BLaER1 treated with 17β-estradiol and CSF1 and Interleukin-3, amounts not matched to agents 10 nM and 100 nM (cell line): ENCODE results near the gene RRP12.

Source experiments
- H3K27ac ChIP-seq, 11 experiments: shearing (Covaris generic); formaldehyde crosslinking; 2 replicates each; pipeline ENCODE4 v1.8.1; 2022
- H3K27me3 ChIP-seq, 11 experiments: shearing (Covaris generic); formaldehyde crosslinking; 2 replicates each; pipeline ENCODE4 v1.8.1; 2022
- H3K36me3 ChIP-seq, 11 experiments: shearing (Covaris generic); formaldehyde crosslinking; 2 replicates each; pipeline ENCODE4 v1.8.1; 2022
- H3K4me1 ChIP-seq, 10 experiments: shearing (Covaris generic); formaldehyde crosslinking; 2 replicates each; pipeline ENCODE4 v1.8.1; 2022
- H3K4me2 ChIP-seq, 11 experiments: shearing (Covaris generic); formaldehyde crosslinking; 2 replicates each; pipeline ENCODE4 v1.8.1; 2022
- H3K4me3 ChIP-seq, 10 experiments: shearing (Covaris generic); formaldehyde crosslinking; 2 replicates each; pipeline ENCODE4 v1.8.1; 2022
- H3K9ac ChIP-seq, 11 experiments: shearing (Covaris generic); formaldehyde crosslinking; 2 replicates each; pipeline ENCODE4 v1.8.1; 2022
- H3K9me3 ChIP-seq, 11 experiments: shearing (Covaris generic); formaldehyde crosslinking; replicated peaks in 1 of 11; 2 replicates each; pipeline ENCODE4 v1.8.1; 2022
- H4K20me1 ChIP-seq, 11 experiments: shearing (Covaris generic); formaldehyde crosslinking; 2 replicates each; pipeline ENCODE4 v1.8.1; 2022
- Cebpa-rat ChIP-seq, 11 experiments: shearing (Covaris generic); IDR thresholded peaks; 2 replicates each; pipeline ENCODE4 v1.8.1; 2022

The RRP12 gene

GRCh38 chr10:97367126-97367649, 34.0 kb downstream of the RRP12 start:
- H3K27ac ChIP-seq, result peak overlapping the region; percentile 96 to 100 (median 99)

GRCh38 chr10:97366572-97366971, 34.6 kb downstream of the RRP12 start:
- peaks cover 0 to 6% (median 0%) of the 10 kb centered on the region in 11 experiments; a peak in 1 of 22 replicates for H3K9me3 ChIP-seq
- peak overlapping the region; percentile 96 to 100 (median 99) for H3K27ac ChIP-seq
- no peak for TF ChIP-seq Cebpa-rat (IDR thresholded peaks at IDR 0.05)
- peaks cover 54 to 100% (median 98%) of the 10 kb centered on the region in 10 experiments for H3K4me1 ChIP-seq
- H3K27me3 ChIP-seq, result no peaks in the 10 kb centered on the region
- H4K20me1 ChIP-seq, result no peaks in the 10 kb centered on the region
- peak overlapping the region; percentile 66 to 92 (median 84) for H3K4me2 ChIP-seq
- H3K36me3 ChIP-seq, result peaks cover 49 to 96% (median 93%) of the 10 kb centered on the region in 11 experiments
- peak overlapping the region; percentile 85 to 97 (median 92) for H3K9ac ChIP-seq
- H3K4me3 ChIP-seq, result peak overlapping the region in 4 of 10 experiments; percentile 1 to 15 (median 6); a peak in 6 of 20 replicates

More at GRCh38 chr10:97367126-97367649, 34.0 kb downstream of the RRP12 start:
- peaks cover 57 to 100% (median 98%) of the 10 kb centered on the region in 10 experiments for H3K4me1 ChIP-seq
- no peaks in the 10 kb centered on the region for H4K20me1 ChIP-seq
- peak overlapping the region; percentile 66 to 92 (median 84) for H3K4me2 ChIP-seq
- H3K9me3 ChIP-seq, result peaks cover 0 to 6% (median 0%) of the 10 kb centered on the region in 11 experiments; a peak in 1 of 22 replicates
- TF ChIP-seq Cebpa-rat (IDR thresholded peaks at IDR 0.05), result no peak
- H3K4me3 ChIP-seq, result peak overlapping the region in 4 of 10 experiments; percentile 1 to 21 (median 3); a peak in 5 of 20 replicates
- H3K9ac ChIP-seq, result peak overlapping the region; percentile 85 to 97 (median 92)
- H3K36me3 ChIP-seq, result peaks cover 49 to 96% (median 94%) of the 10 kb centered on the region in 11 experiments
- H3K27me3 ChIP-seq, result no peaks in the 10 kb centered on the region

- no peaks in the 10 kb centered on the region for H3K27me3 ChIP-seq
- H3K4me3 ChIP-seq, result peak overlapping the region in 2 of 10 experiments; percentile 4 to 15; a peak in 4 of 20 replicates
- H3K4me2 ChIP-seq, result peak overlapping the region; percentile 66 to 92 (median 84)
- TF ChIP-seq Cebpa-rat (IDR thresholded peaks at IDR 0.05), result peak in 9 of 11 experiments; percentile 59 to 95 (median 79); a peak in 14 of 22 replicates
- no peaks in the 10 kb centered on the region for H4K20me1 ChIP-seq
- peaks cover 46 to 96% (median 93%) of the 10 kb centered on the region in 11 experiments for H3K36me3 ChIP-seq
- peak overlapping the region; percentile 85 to 97 (median 92) for H3K9ac ChIP-seq
- peaks cover 0 to 6% (median 0%) of the 10 kb centered on the region in 11 experiments; a peak in 1 of 22 replicates for H3K9me3 ChIP-seq
- peak overlapping the region; percentile 96 to 100 (median 99) for H3K27ac ChIP-seq
- H3K4me1 ChIP-seq, result peaks cover 49 to 100% (median 98%) of the 10 kb centered on the region in 10 experiments
These were observed 35.3 kb downstream of the RRP12 start for GRCh38 chr10:97365761-97366351.

GRCh38 chr10:97363071-97363470, 38.1 kb downstream of the RRP12 start:
- TF ChIP-seq Cebpa-rat (IDR thresholded peaks at IDR 0.05), result no peak
- Histone ChIP-seq H3K4me1 (peaks cover 48 to 100% (median 91%) of the 10 kb centered on the region in 10 experiments), H4K20me1 (no peaks in the 10 kb centered on the region), H3K4me3 (no peak overlapping the region; a peak in 1 of 20 replicates), H3K9ac (peak overlapping the region; percentile 42 to 97 (median 88); a peak in 15 of 22 replicates), H3K4me2 (peak overlapping the region in 9 of 11 experiments; percentile 53 to 88 (median 75); a peak in 16 of 22 replicates), H3K36me3 (peaks cover 47 to 96% (median 93%) of the 10 kb centered on the region in 11 experiments), H3K27ac (peak overlapping the region; percentile 37 to 100 (median 99); a peak in 21 of 22 replicates), H3K9me3 (peaks cover 0 to 6% (median 0%) of the 10 kb centered on the region in 11 experiments; a peak in 1 of 22 replicates), H3K27me3 (no peaks in the 10 kb centered on the region)

- Histone ChIP-seq H3K27me3 (no peaks in the 10 kb centered on the region), H3K4me1 (peaks cover 42 to 100% (median 90%) of the 10 kb centered on the region in 10 experiments), H3K9ac (peak overlapping the region; percentile 45 to 97 (median 88); a peak in 19 of 22 replicates), H4K20me1 (no peaks in the 10 kb centered on the region), H3K4me3 (no peak overlapping the region), H3K27ac (peak overlapping the region; percentile 37 to 100 (median 99); a peak in 21 of 22 replicates), H3K4me2 (peak overlapping the region in 10 of 11 experiments; percentile 28 to 88 (median 74); a peak in 18 of 22 replicates), H3K36me3 (peaks cover 47 to 96% (median 93%) of the 10 kb centered on the region in 11 experiments), H3K9me3 (peaks cover 0 to 6% (median 0%) of the 10 kb centered on the region in 11 experiments; a peak in 1 of 22 replicates)
- TF ChIP-seq Cebpa-rat (IDR thresholded peaks at IDR 0.05), result no peak
These were observed 38.7 kb downstream of the RRP12 start for GRCh38 chr10:97362310-97363033.

- Histone ChIP-seq H3K36me3 (peaks cover 46 to 96% (median 92%) of the 10 kb centered on the region in 11 experiments), H3K4me2 (peak overlapping the region in 8 of 11 experiments; percentile 59 to 88 (median 76); a peak in 14 of 22 replicates), H3K4me3 (no peak overlapping the region), H3K9ac (peak overlapping the region in 9 of 11 experiments; percentile 11 to 88 (median 39); a peak in 12 of 22 replicates), H3K4me1 (peaks cover 41 to 100% (median 90%) of the 10 kb centered on the region in 10 experiments), H3K27me3 (no peaks in the 10 kb centered on the region), H4K20me1 (no peaks in the 10 kb centered on the region), H3K27ac (peak overlapping the region; percentile 43 to 100 (median 99); a peak in 21 of 22 replicates), H3K9me3 (no peaks in the 10 kb centered on the region; a peak in 1 of 22 replicates)
- TF ChIP-seq Cebpa-rat (IDR thresholded peaks at IDR 0.05), result no peak
These were observed 39.6 kb downstream of the RRP12 start for GRCh38 chr10:97361537-97361901.

- no peaks in the 10 kb centered on the region for H3K27me3 ChIP-seq
- no peak for TF ChIP-seq Cebpa-rat (IDR thresholded peaks at IDR 0.05)
- H4K20me1 ChIP-seq, result no peaks in the 10 kb centered on the region
- H3K9me3 ChIP-seq, result no peaks in the 10 kb centered on the region
- H3K4me2 ChIP-seq, result peak overlapping the region in 8 of 11 experiments; percentile 59 to 88 (median 76); a peak in 14 of 22 replicates
- peaks cover 41 to 100% (median 90%) of the 10 kb centered on the region in 10 experiments for H3K4me1 ChIP-seq
- H3K9ac ChIP-seq, result peak overlapping the region in 10 of 11 experiments; percentile 11 to 88 (median 38); a peak in 15 of 22 replicates
- H3K36me3 ChIP-seq, result peaks cover 46 to 96% (median 92%) of the 10 kb centered on the region in 11 experiments
- peak overlapping the region; percentile 43 to 100 (median 99); a peak in 21 of 22 replicates for H3K27ac ChIP-seq
- H3K4me3 ChIP-seq, result no peak overlapping the region
These were observed 40.2 kb downstream of the RRP12 start for GRCh38 chr10:97360705-97361536.
